PC-9 (cell line): Measurements from ENCODE around the gene NDST1. TPM values are rescaled to one million over a fixed set of nuclear protein-coding genes. Genes with fewer than 3 reads are reported as not detected.

Experiments
- BruUV-seq: library from RNA; stranded (reverse); fragments of 400-500 nt; replicated peaks from 2 replicates; lab custom pipeline; 2021; lab: Mats Ljungman, UMichigan
- CTCF ChIA-PET: fragments of 300-600 bp; sonication (Branson Sonifier 250); formaldehyde crosslinking; loops from one replicate; lab custom pipeline; 2022; ENCODE audit warnings: antibody characterized with exemption; lab: Charles Lee
- POLR2A ChIA-PET: fragments of 300-600 bp; sonication (Branson Sonifier 250); formaldehyde crosslinking; loops from one replicate; lab custom pipeline; 2022; ENCODE audit warnings: antibody characterized with exemption; ENCODE audit not compliant: unreplicated experiment; lab: Charles Lee
- DNase-seq, 2 experiments: peaks; one replicate each; pipeline versions ENCODE4 v3.0.0 to v3.0.0-alpha.2; 2015 to 2022; ENCODE audit warnings: mixed read lengths in 1 of 2
- H2AFZ ChIP-seq: fragments of 200-600 bp; sonication (generic); 2 replicates; pipeline ENCODE4 v1.8.1; 2017; ENCODE audit warnings: antibody characterized with exemption
- H3F3A ChIP-seq: fragments of 200-600 bp; sonication (generic); 2 replicates; pipeline ENCODE4 v1.8.1; 2017; ENCODE audit warnings: antibody characterized with exemption, mild to moderate bottlenecking, low read depth; ENCODE audit not compliant: insufficient read depth
- H3K27ac ChIP-seq: fragments of 200-600 bp; sonication (generic); 2 replicates; pipeline ENCODE4 v1.6.1; 2016; ENCODE audit warnings: mixed run types
- H3K27me3 ChIP-seq: fragments of 200-600 bp; sonication (generic); 2 replicates; pipeline ENCODE4 v1.6.1; 2016; ENCODE audit warnings: low read depth, mixed run types; ENCODE audit not compliant: insufficient read depth
- H3K36me3 ChIP-seq: fragments of 200-600 bp; sonication (generic); 2 replicates; pipeline ENCODE4 v1.6.1; 2016; ENCODE audit warnings: low read depth, mixed run types
- H3K4me1 ChIP-seq: fragments of 200-600 bp; sonication (generic); replicated peaks from 2 replicates; pipeline ENCODE4 v1.6.1; 2016; ENCODE audit warnings: mixed run types; ENCODE audit not compliant: insufficient read depth
- H3K4me2 ChIP-seq: fragments of 200-600 bp; sonication (generic); 2 replicates; pipeline ENCODE4 v1.6.1; 2017; ENCODE audit warnings: mixed run types
- H3K4me3 ChIP-seq: fragments of 200-600 bp; sonication (generic); 2 replicates; pipeline ENCODE4 v1.6.1; 2016; ENCODE audit warnings: mixed run types
- H3K79me2 ChIP-seq: fragments of 200-600 bp; sonication (generic); 2 replicates; pipeline ENCODE4 v1.6.1; 2017; ENCODE audit warnings: low read depth, mixed run types
- H3K9me2 ChIP-seq: fragments of 200-600 bp; sonication (generic); 2 replicates; pipeline ENCODE4 v1.8.1; 2017; ENCODE audit warnings: mild to moderate bottlenecking; ENCODE audit not compliant: insufficient read depth
- H3K9me3 ChIP-seq: fragments of 200-600 bp; sonication (generic); 2 replicates; pipeline ENCODE4 v1.8.1; 2016; ENCODE audit warnings: low read depth; ENCODE audit not compliant: insufficient read depth
- H4K20me1 ChIP-seq: fragments of 200-600 bp; sonication (generic); 2 replicates; pipeline ENCODE4 v1.8.1; 2017; ENCODE audit not compliant: insufficient read depth
- EZH2 ChIP-seq: fragments of 200-600 bp; sonication (generic); IDR thresholded peaks from 2 replicates; pipeline ENCODE4 v1.8.0; 2017; ENCODE audit warnings: antibody characterized with exemption, low read depth
- intact Hi-C: fragments of 100-400 bp; cut with micrococcal nuclease; formaldehyde crosslinking; loops from one replicate; pipeline ENCODE4 v1.10.0; 2022; ENCODE audit not compliant: unreplicated experiment
- total RNA-seq: library from RNA; stranded (reverse); gene quantifications from 2 replicates; pipeline ENCODE4 v1.2.3, GENCODE V29; 2021
- TF ChIP-seq, protein P1 (sequence below): fragments of 200-600 bp; sonication (generic); conservative IDR thresholded peaks from 2 replicates; pipeline ENCODE4 v1.6.1; 2017; ENCODE audit warnings: mixed run types, antibody characterized with exemption, mild to moderate bottlenecking, moderate library complexity

NDST1 gene
- total RNA-seq, 1 experiment from 2014 or later = 94.3 TPM

DNA sequence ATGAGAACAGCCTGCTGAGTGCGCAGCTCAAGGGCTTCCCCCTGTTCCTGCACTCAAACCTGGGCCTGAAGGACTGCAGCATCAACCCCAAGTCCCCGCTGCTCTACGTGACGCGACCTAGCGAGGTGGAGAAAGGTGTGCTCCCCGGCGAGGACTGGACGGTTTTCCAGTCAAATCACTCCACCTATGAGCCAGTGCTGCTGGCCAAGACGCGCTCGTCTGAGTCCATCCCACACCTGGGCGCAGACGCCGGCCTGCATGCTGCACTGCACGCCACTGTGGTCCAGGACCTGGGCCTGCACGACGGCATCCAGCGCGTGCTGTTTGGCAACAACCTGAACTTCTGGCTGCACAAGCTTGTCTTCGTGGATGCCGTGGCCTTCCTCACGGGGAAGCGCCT lies 19.9 kb downstream of the NDST1 start:
- intact Hi-C loops = no loop called here
- H3K36me3 ChIP-seq = peaks cover 4% of the 10 kb centered on the region; the same call in 1 of the 2 replicates

DNA sequence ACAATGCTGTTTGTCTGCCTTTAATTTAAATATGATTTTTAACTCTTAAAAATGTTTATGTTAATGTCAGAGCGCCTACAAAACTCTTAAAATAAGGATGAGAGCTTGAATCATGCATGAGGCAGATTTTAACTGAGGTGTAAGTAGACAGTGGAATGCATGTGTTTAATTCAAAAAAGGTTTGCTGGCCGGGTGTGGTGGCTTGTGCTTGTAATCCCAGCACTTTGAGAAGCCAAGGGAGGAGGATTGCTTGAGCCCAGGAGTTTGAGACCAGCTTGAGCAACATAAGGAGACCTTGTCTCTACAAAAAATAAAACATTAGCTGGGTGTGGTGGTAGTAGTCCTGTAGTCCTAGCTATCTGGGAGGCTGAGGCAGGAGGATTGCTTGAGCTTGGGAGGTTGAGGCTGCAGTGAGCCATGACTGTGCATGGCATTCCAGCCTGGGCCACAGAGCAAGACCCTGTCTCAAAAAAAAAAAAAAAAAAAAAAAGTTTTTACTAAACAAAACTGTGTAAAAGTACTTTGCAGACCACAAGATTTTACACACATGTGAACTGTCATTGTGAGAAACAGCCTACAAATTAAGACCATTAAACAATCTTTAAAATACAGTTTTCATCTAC lies 21.1 kb downstream of the NDST1 start:
- BruUV-seq = no TSS peak
- H4K20me1 ChIP-seq = peaks cover 30% of the 10 kb centered on the region

More for the DNA sequence above, 19.9 kb downstream of the NDST1 start:
- H3K27ac ChIP-seq = no peak overlapping the region
- BruUV-seq = no TSS peak
- H3K79me2 ChIP-seq = peaks cover 9% of the 10 kb centered on the region
- ChIA-PET POLR2A (no interaction called here), CTCF (no interaction called here)
- peaks cover 41% of the 10 kb centered on the region for H4K20me1 ChIP-seq
- H3F3A ChIP-seq = no peaks in the 10 kb centered on the region
- TF ChIP-seq, protein P1, sequence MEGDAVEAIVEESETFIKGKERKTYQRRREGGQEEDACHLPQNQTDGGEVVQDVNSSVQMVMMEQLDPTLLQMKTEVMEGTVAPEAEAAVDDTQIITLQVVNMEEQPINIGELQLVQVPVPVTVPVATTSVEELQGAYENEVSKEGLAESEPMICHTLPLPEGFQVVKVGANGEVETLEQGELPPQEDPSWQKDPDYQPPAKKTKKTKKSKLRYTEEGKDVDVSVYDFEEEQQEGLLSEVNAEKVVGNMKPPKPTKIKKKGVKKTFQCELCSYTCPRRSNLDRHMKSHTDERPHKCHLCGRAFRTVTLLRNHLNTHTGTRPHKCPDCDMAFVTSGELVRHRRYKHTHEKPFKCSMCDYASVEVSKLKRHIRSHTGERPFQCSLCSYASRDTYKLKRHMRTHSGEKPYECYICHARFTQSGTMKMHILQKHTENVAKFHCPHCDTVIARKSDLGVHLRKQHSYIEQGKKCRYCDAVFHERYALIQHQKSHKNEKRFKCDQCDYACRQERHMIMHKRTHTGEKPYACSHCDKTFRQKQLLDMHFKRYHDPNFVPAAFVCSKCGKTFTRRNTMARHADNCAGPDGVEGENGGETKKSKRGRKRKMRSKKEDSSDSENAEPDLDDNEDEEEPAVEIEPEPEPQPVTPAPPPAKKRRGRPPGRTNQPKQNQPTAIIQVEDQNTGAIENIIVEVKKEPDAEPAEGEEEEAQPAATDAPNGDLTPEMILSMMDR = no peak
- TF ChIP-seq EZH2 = no peak
- no peaks in the 10 kb centered on the region for H3K9me3 ChIP-seq
- no peaks in the 10 kb centered on the region for H3K27me3 ChIP-seq
- no peak overlapping the region for H3K4me3 ChIP-seq
- no peaks in the 10 kb centered on the region for H3K4me1 ChIP-seq
- DNase-seq = no peak
- no peak overlapping the region for H2AFZ ChIP-seq
- no peaks in the 10 kb centered on the region for H3K9me2 ChIP-seq
- H3K4me2 ChIP-seq = no peak overlapping the region

DNA sequence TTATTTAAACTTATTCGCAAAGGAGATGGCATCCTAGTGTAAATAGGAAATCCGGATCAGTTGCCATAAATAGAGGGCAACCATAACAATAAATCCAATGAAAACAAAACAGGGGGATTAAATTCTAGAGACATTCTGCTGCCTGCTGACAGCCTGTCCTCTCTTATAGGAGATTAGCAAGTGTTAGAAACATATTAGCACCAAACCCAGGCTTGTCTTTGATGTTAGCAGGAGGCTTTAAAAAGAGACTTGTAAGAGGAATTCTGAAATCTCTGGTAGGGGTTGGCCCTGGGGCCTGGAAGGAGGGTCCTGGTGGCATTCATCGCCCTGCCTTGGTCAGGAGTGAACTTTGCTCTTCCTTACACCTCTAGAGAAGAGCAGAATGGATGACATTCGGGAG lies 21.6 kb downstream of the NDST1 start:
- no peaks in the 10 kb centered on the region for H3K9me2 ChIP-seq
- H2AFZ ChIP-seq = no peak overlapping the region
- no peaks in the 10 kb centered on the region for H3F3A ChIP-seq
- no peak overlapping the region for H3K4me2 ChIP-seq
- no peaks in the 10 kb centered on the region for H3K9me3 ChIP-seq
- H3K4me3 ChIP-seq = no peak overlapping the region
- H3K27me3 ChIP-seq = no peaks in the 10 kb centered on the region
- H3K27ac ChIP-seq = no peak overlapping the region
- no TSS peak for BruUV-seq
- ChIA-PET CTCF (interaction anchor here (0.6 kb wide), 1 partner anchor 12 kb away, joined by 3 read pairs; no protein-coding TSS in a partner anchor), POLR2A (no interaction called here)
- H3K79me2 ChIP-seq = peaks cover 1% of the 10 kb centered on the region
- intact Hi-C loops = no loop called here
- H3K4me1 ChIP-seq = no peaks in the 10 kb centered on the region
- peaks cover 4% of the 10 kb centered on the region; the same call in 1 of the 2 replicates for H3K36me3 ChIP-seq
- DNase-seq = no peak
- TF ChIP-seq, protein P1 = no peak
- no peak for TF ChIP-seq EZH2
- peaks cover 25% of the 10 kb centered on the region for H4K20me1 ChIP-seq

More for the DNA sequence above, 21.1 kb downstream of the NDST1 start:
- Histone ChIP-seq H3K36me3 (peaks cover 4% of the 10 kb centered on the region; the same call in 1 of the 2 replicates), H3K27me3 (no peaks in the 10 kb centered on the region), H3K4me2 (no peak overlapping the region), H2AFZ (no peak overlapping the region), H3K9me3 (no peaks in the 10 kb centered on the region), H3K4me1 (no peaks in the 10 kb centered on the region), H3K4me3 (no peak overlapping the region), H3K27ac (no peak overlapping the region), H3K79me2 (peaks cover 6% of the 10 kb centered on the region), H3K9me2 (no peaks in the 10 kb centered on the region), H3F3A (no peaks in the 10 kb centered on the region)
- POLR2A ChIA-PET = interaction anchor here (0.6 kb wide), 1 partner anchor 259 kb away, joined by 4 read pairs; no protein-coding TSS in a partner anchor
- CTCF ChIA-PET = no interaction called here
- DNase-seq = no peak
- intact Hi-C loops = no loop called here
- no peak for TF ChIP-seq EZH2
- TF ChIP-seq, protein P1 = no peak
